K562 (cell line): ENCODE results near the gene LRRFIP2. TPM values are rescaled to one million over a fixed set of nuclear protein-coding genes. Genes with fewer than 3 reads are reported as not detected.

ENCODE experiments used
- ATAC-seq: fragments of 200-7000 bp; cut with Tn5 transposase; 3 replicates; pipeline ENCODE4 v1.9.1; 2020; ENCODE audit warnings: moderate library complexity
- BruUV-seq: library from RNA; stranded (reverse); fragments of 400-500 nt; replicated peaks from 2 replicates; lab custom pipeline; 2021; lab: Mats Ljungman, UMichigan
- CTCF ChIA-PET: fragments of 300-600 bp; formaldehyde crosslinking; extraction: SDS; loops from one replicate; lab custom pipeline; 2021; ENCODE audit warnings: low intra/inter-chr PET ratio; lab: Yijun Ruan, JAX
- POLR2A ChIA-PET: fragments of 300-600, 350-650 bp; sonication (Branson Sonifier 250); formaldehyde crosslinking; extraction: SDS; loops from one replicate; lab custom pipeline; 2021; ENCODE audit warnings: antibody characterized with exemption, inconsistent platforms; lab: Yijun Ruan, JAX
- DNase-seq, 4 experiments: peaks; one replicate each; pipeline versions ENCODE4 v3.0.0 to v3.0.0-alpha.2; 2011 to 2018; ENCODE audit warnings: low spot score in 3 of 4, mixed read lengths in 3 of 4; ENCODE audit errors: extremely low read depth in 1 of 4
- FAIRE-seq: peaks from 2 replicates; lab custom pipeline; 2011; peaks lifted over from hg19 to GRCh38; lab: Jason Lieb, UNC
- H2AFZ ChIP-seq: 2 replicates; pipeline ENCODE4 v1.6.0; 2011; ENCODE audit warnings: low read depth, low read length, control low read depth, inconsistent platforms
- H3K27ac ChIP-seq: fragments of 200-600 bp; 3 replicates; pipeline ENCODE4 v1.8.0; 2011; ENCODE audit warnings: low read depth, mild to moderate bottlenecking, control low read depth, inconsistent platforms, low read length, moderate library complexity, mixed read lengths; ENCODE audit errors: extremely low read depth
- H3K27me3 ChIP-seq, 2 experiments: fragments of 300-600 bp in 1 of 2; 2 replicates in 1 of 2; 3 replicates in 1 of 2; pipeline versions ENCODE4 v1.6.0 to v1.8.0; 2011; ENCODE audit warnings: inconsistent platforms in 2 of 2, low read length in 2 of 2, mild to moderate bottlenecking in 1 of 2, mixed read lengths in 1 of 2, moderate library complexity in 1 of 2; ENCODE audit not compliant: control insufficient read depth in 2 of 2, insufficient read depth in 2 of 2
- H3K36me3 ChIP-seq: fragments of 300-600 bp; 3 replicates; pipeline ENCODE4 v1.8.0; 2011; ENCODE audit warnings: mild to moderate bottlenecking, low read length, inconsistent platforms; ENCODE audit not compliant: control insufficient read depth, insufficient read depth
- H3K4me1 ChIP-seq, 2 experiments: fragments of 200-600 bp in 1 of 2; replicated peaks in 1 of 2; 2 replicates in 1 of 2; 3 replicates in 1 of 2; pipeline versions ENCODE4 v1.5.1 to v1.8.0; 2011; ENCODE audit warnings: inconsistent platforms in 2 of 2, low read length in 2 of 2, mild to moderate bottlenecking in 1 of 2, mixed read lengths in 1 of 2, moderate library complexity in 1 of 2; ENCODE audit not compliant: control insufficient read depth in 2 of 2, insufficient read depth in 2 of 2
- H3K4me2 ChIP-seq: 2 replicates; pipeline ENCODE4 v1.6.1; 2011; ENCODE audit warnings: low read length, control low read depth, inconsistent platforms, mixed read lengths; ENCODE audit not compliant: insufficient read depth
- H3K4me3 ChIP-seq: fragments of 200-600 bp; sonication (generic), shearing (Covaris generic); 2 replicates; pipeline ENCODE4 v1.5.1; 2016; ENCODE audit warnings: control low read depth, inconsistent platforms
- H3K79me2 ChIP-seq: fragments of 200-600 bp; 3 replicates; pipeline ENCODE4 v1.8.0; 2011; ENCODE audit warnings: low read length, inconsistent platforms; ENCODE audit not compliant: control insufficient read depth, insufficient read depth
- H3K9ac ChIP-seq, 2 experiments: 2 replicates each; pipeline versions ENCODE4 v1.6.0 to v1.6.1; 2011; ENCODE audit warnings: low read depth in 2 of 2, low read length in 2 of 2, control low read depth in 1 of 2, inconsistent platforms in 1 of 2, mild to moderate bottlenecking in 1 of 2, mixed read lengths in 1 of 2; ENCODE audit not compliant: insufficient read depth in 1 of 2
- H3K9me1 ChIP-seq: one replicate; pipeline ENCODE4 v1.6.0; 2011; ENCODE audit warnings: inconsistent platforms, mild to moderate bottlenecking, low read length, moderate library complexity; ENCODE audit not compliant: control insufficient read depth, insufficient read depth
- H3K9me3 ChIP-seq: replicated peaks from 2 replicates; pipeline ENCODE4 v1.5.1; 2011; ENCODE audit warnings: low read depth, low read length, inconsistent platforms; ENCODE audit not compliant: control insufficient read depth, insufficient read depth
- H4K20me1 ChIP-seq: replicated peaks from 2 replicates; pipeline ENCODE4 v1.6.1; 2011; ENCODE audit warnings: low read length, inconsistent platforms, mixed read lengths; ENCODE audit not compliant: control insufficient read depth, insufficient read depth
- CREB1 ChIP-seq, 2 experiments: sonication (generic) in 1 of 2; formaldehyde crosslinking in 1 of 2; IDR thresholded peaks; 2 replicates each; pipeline versions ENCODE4 v1.6.1 to v1.8.0; 2012 to 2022; ENCODE audit warnings: inconsistent platforms in 1 of 2, mild to moderate bottlenecking in 1 of 2, missing genetic modification reagents in 1 of 2, moderate library complexity in 1 of 2
- DLX4 ChIP-seq: fragments of 250-450 bp; sonication (Bioruptor Pico); IDR thresholded peaks from 2 replicates; pipeline ENCODE4 v1.6.1; 2021; ENCODE audit warnings: mild to moderate bottlenecking
- ELF1 ChIP-seq: fragments of 200-800 bp; sonication (Bioruptor generic); IDR thresholded peaks from 2 replicates; pipeline ENCODE4 v1.6.1; 2016; ENCODE audit warnings: missing genetic modification characterization, missing compliant biosample characterization
- FOXA1 ChIP-seq: fragments of 450-650 bp; IDR thresholded peaks from 2 replicates; pipeline ENCODE4 v1.6.1; 2016; ENCODE audit warnings: mild to moderate bottlenecking, borderline replicate concordance
- FOXJ3 ChIP-seq: sonication (generic); formaldehyde crosslinking; IDR thresholded peaks from 2 replicates; pipeline ENCODE4 v1.4.0; 2020; ENCODE audit warnings: mild to moderate bottlenecking, missing genetic modification reagents
- GTF2F1 ChIP-seq: IDR thresholded peaks from 2 replicates; pipeline ENCODE4 v1.6.1; 2011; ENCODE audit warnings: low read depth, low read length, improper control_type of control experiment
- HEY1 ChIP-seq: fragments of 250-450 bp; sonication (Bioruptor Pico); IDR thresholded peaks from 2 replicates; pipeline ENCODE4 v1.5.0; 2020; ENCODE audit warnings: mild to moderate bottlenecking, moderate library complexity, borderline replicate concordance
- KDM1A ChIP-seq, 2 experiments: fragments of 450-650 bp; IDR thresholded peaks; 2 replicates each; pipeline ENCODE4 v1.6.1; 2016; ENCODE audit warnings: mild to moderate bottlenecking in 2 of 2
- MCM5 ChIP-seq: fragments of 450-650 bp; IDR thresholded peaks from 2 replicates; pipeline ENCODE4 v1.6.1; 2016; ENCODE audit warnings: low read depth
- MTF1 ChIP-seq: fragments of 250-450 bp; sonication (Bioruptor Pico); IDR thresholded peaks from 2 replicates; pipeline ENCODE4 v1.9.0; 2021; ENCODE audit warnings: moderate library complexity, mild to moderate bottlenecking, inconsistent platforms, borderline replicate concordance
- NFXL1 ChIP-seq: fragments of 450-650 bp; formaldehyde crosslinking; IDR thresholded peaks from 2 replicates; pipeline ENCODE4 v1.4.0; 2021; ENCODE audit warnings: mild to moderate bottlenecking
- XRCC5 ChIP-seq: fragments of 200-400 bp; formaldehyde crosslinking; IDR thresholded peaks from 2 replicates; pipeline ENCODE4 v1.6.1; 2017; ENCODE audit warnings: low read depth, mild to moderate bottlenecking, low read length
- YBX1 ChIP-seq: fragments of 450-650 bp; IDR thresholded peaks from 2 replicates; pipeline ENCODE4 v1.7.1; 2016; ENCODE audit warnings: mild to moderate bottlenecking
- ZBTB26 ChIP-seq: fragments of 450-650 bp; formaldehyde crosslinking; IDR thresholded peaks from 2 replicates; pipeline ENCODE4 v1.4.0; 2022; ENCODE audit warnings: missing genetic modification characterization
- ZZZ3 ChIP-seq: fragments of 450-650 bp; IDR thresholded peaks from 2 replicates; pipeline ENCODE4 v1.6.1; 2016; ENCODE audit warnings: antibody characterized with exemption, mild to moderate bottlenecking, moderate library complexity
- WGBS: fragments of 100-300 bp; shearing (Covaris generic); methylation state at CpG from one replicate; pipeline ENCODE4 v1.1.6; 2016; ENCODE audit warnings: low coverage, mixed read lengths; ENCODE audit not compliant: insufficient coverage; ENCODE audit errors: missing lambda C conversion rate; 5-methylcytosine and 5-hydroxymethylcytosine counted together
- in situ Hi-C: fragments of 300-500 bp; cut with MboI; formaldehyde crosslinking; loops from 4 replicates; pipeline ENCODE4 v1.15.0; 2018; ENCODE audit warnings: inconsistent platforms, mixed read lengths
- intact Hi-C: fragments of 100-400 bp; cut with micrococcal nuclease; formaldehyde crosslinking; loops from 2 replicates; pipeline ENCODE4 v1.14.2; 2022
- polyA plus RNA-seq, 8 experiments: library from polyadenylated mRNA; depleted of rRNA in 4 of 8; stranded (reverse) in 5 of 8; unstranded in 3 of 8; fragments of >200 nt; fragmentation: Nextera tagmentation in 2 of 8; fragmentation: Illumina TruSeq in 1 of 8; extraction: Ambion mirVana in 2 of 8; extraction: Trizol in 1 of 8; gene quantifications; 2 replicates each; pipeline versions ENCODE4 v1.2.1 to v1.2.3, GENCODE V29; 2011 to 2014; ENCODE audit warnings: inconsistent platforms in 1 of 8, missing spikeins in 1 of 8
- total RNA-seq, 7 experiments: library from RNA; depleted of rRNA in 6 of 7; stranded (reverse); fragments of >200 nt in 6 of 7; fragmentation: Illumina TruSeq in 2 of 7; extraction: Trizol in 2 of 7; gene quantifications; 2 replicates each; pipeline versions ENCODE4 v1.2.1 to v1.2.3, GENCODE V29; 2011 to 2021; ENCODE audit warnings: low replicate concordance in 1 of 7
- TF ChIP-seq, protein P1 (sequence below): fragments of 250-450 bp; sonication (Bioruptor Pico); IDR thresholded peaks from 2 replicates; pipeline ENCODE4 v1.8.0; 2021; ENCODE audit warnings: borderline replicate concordance, mild to moderate bottlenecking, moderate library complexity; ENCODE audit not compliant: poor library complexity, severe bottlenecking
- TF ChIP-seq, protein P2 (sequence below): fragments of 450-650 bp; IDR thresholded peaks from 2 replicates; pipeline ENCODE4 v1.6.1; 2017; ENCODE audit warnings: antibody characterized with exemption
- TF ChIP-seq, protein P3 (sequence below): sonication (generic); formaldehyde crosslinking; IDR thresholded peaks from 2 replicates; pipeline ENCODE4 v1.4.0; 2020; ENCODE audit warnings: mild to moderate bottlenecking, missing genetic modification reagents

Gene LRRFIP2
- total and polyA plus RNA-seq, 9 of the 15 experiments (the other 6 are each of a cell fraction or from before 2014, with no cell fraction given), result 9.9 to 53.9 (median 42.7) TPM

DNA sequence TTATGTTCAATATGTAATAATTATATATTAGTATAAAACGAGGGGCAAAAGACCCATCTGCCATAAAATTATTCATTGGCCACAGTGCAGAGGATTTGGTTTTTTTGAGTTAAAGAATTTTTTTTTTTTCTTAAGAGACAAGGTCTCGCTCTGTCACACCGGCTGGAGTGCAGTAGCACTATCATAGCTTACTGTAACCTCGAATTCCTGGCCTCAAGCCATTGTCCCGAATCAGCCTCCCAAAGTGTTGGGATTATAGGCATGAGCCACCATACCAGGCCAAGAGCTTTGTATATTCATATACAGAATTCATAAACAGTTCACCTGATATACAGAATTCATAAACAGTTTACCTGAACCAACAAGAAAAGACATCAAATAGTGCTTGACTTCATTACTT is 20.2 kb upstream of the LRRFIP2 start:
- no peak for DNase-seq
- Histone ChIP-seq H3K4me1 (peaks cover 0 to 5% of the 10 kb centered on the region in 2 experiments; a peak in 2 of 5 replicates), H2AFZ (no peak overlapping the region), H3K9me1 (no peaks in the 10 kb centered on the region), H3K9me3 (no peaks in the 10 kb centered on the region), H3K4me2 (no peak overlapping the region), H3K27me3 (no peaks in the 10 kb centered on the region; a peak in 1 of 5 replicates), H3K36me3 (no peaks in the 10 kb centered on the region), H3K27ac (no peak overlapping the region), H4K20me1 (no peaks in the 10 kb centered on the region), H3K9ac (no peak overlapping the region), H3K79me2 (no peaks in the 10 kb centered on the region), H3K4me3 (no peak overlapping the region)
- in situ Hi-C loops (no loop called here), intact Hi-C loops (no loop called here)
- no TSS peak for BruUV-seq
- CTCF ChIA-PET, result no interaction called here
- 29% methylated on average over 5 of the region's 5 CpGs for whole genome bisulfite sequencing
- FAIRE-seq, result no peak
- ATAC-seq, result no peak
- POLR2A ChIA-PET, result interaction anchor here (1.3 kb wide), 2 partner anchors 10 to 11 kb away, joined by 5 to 6 read pairs; no protein-coding TSS in a partner anchor
- TF ChIP-seq YBX1 (no peak), FOXJ3 (CRISPR knock-in tag) (no peak), CREB1 (IDR thresholded peaks at IDR 0.05) (no peak), CREB1 (CRISPR knock-in tag; IDR thresholded peaks at IDR 0.05) (no peak), MCM5 (no peak), MTF1 (CRISPR knock-in tag) (no peak), ZZZ3 (no peak), ELF1 (no peak), KDM1A (IDR thresholded peaks at IDR 0.05) (no peak), HEY1 (CRISPR knock-in tag) (no peak), XRCC5 (no peak), ZBTB26 (CRISPR knock-in tag) (no peak), DLX4 (no peak), GTF2F1 (no peak), NFXL1 (CRISPR knock-in tag) (no peak), FOXA1 (no peak)
- TF ChIP-seq, protein P1, sequence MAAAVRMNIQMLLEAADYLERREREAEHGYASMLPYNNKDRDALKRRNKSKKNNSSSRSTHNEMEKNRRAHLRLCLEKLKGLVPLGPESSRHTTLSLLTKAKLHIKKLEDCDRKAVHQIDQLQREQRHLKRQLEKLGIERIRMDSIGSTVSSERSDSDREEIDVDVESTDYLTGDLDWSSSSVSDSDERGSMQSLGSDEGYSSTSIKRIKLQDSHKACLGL (CRISPR knock-in tag), result no peak
- TF ChIP-seq, protein P2, sequence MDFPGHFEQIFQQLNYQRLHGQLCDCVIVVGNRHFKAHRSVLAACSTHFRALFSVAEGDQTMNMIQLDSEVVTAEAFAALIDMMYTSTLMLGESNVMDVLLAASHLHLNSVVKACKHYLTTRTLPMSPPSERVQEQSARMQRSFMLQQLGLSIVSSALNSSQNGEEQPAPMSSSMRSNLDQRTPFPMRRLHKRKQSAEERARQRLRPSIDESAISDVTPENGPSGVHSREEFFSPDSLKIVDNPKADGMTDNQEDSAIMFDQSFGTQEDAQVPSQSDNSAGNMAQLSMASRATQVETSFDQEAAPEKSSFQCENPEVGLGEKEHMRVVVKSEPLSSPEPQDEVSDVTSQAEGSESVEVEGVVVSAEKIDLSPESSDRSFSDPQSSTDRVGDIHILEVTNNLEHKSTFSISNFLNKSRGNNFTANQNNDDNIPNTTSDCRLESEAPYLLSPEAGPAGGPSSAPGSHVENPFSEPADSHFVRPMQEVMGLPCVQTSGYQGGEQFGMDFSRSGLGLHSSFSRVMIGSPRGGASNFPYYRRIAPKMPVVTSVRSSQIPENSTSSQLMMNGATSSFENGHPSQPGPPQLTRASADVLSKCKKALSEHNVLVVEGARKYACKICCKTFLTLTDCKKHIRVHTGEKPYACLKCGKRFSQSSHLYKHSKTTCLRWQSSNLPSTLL, result no peak
- TF ChIP-seq, protein P3, sequence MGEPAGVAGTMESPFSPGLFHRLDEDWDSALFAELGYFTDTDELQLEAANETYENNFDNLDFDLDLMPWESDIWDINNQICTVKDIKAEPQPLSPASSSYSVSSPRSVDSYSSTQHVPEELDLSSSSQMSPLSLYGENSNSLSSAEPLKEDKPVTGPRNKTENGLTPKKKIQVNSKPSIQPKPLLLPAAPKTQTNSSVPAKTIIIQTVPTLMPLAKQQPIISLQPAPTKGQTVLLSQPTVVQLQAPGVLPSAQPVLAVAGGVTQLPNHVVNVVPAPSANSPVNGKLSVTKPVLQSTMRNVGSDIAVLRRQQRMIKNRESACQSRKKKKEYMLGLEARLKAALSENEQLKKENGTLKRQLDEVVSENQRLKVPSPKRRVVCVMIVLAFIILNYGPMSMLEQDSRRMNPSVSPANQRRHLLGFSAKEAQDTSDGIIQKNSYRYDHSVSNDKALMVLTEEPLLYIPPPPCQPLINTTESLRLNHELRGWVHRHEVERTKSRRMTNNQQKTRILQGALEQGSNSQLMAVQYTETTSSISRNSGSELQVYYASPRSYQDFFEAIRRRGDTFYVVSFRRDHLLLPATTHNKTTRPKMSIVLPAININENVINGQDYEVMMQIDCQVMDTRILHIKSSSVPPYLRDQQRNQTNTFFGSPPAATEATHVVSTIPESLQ, result no peak
